DND-41 (cell line): ENCODE measurements around the gene KCNAB1.

ENCODE experiments used
- ATAC-seq: fragments of 200-7000 bp; cut with Tn5 transposase; 3 replicates; pipeline ENCODE4 v1.9.1; 2021; ENCODE audit warnings: low read depth; ENCODE audit not compliant: insufficient read depth
- DNase-seq: peaks from one replicate; pipeline ENCODE4 v3.0.0-alpha.2; 2020
- H2AFZ ChIP-seq: 2 replicates; pipeline ENCODE4 v1.6.0; 2012; ENCODE audit warnings: low read depth, low read length
- H3K27ac ChIP-seq: 2 replicates; pipeline ENCODE4 v1.5.1; 2012; ENCODE audit warnings: low read length, inconsistent platforms
- H3K27me3 ChIP-seq: fragments of 200-600 bp; sonication (generic); 2 replicates; pipeline ENCODE4 v1.6.0; 2012; ENCODE audit warnings: low read length, mild to moderate bottlenecking, inconsistent platforms; ENCODE audit not compliant: insufficient read depth, poor library complexity
- H3K36me3 ChIP-seq: 2 replicates; pipeline ENCODE4 v1.5.1; 2012; ENCODE audit warnings: low read length, inconsistent platforms; ENCODE audit not compliant: insufficient read depth
- H3K4me1 ChIP-seq: 2 replicates; pipeline ENCODE4 v1.5.1; 2012; ENCODE audit warnings: mild to moderate bottlenecking, low read length; ENCODE audit not compliant: insufficient read depth
- H3K4me2 ChIP-seq: 2 replicates; pipeline ENCODE4 v1.6.0; 2012; ENCODE audit warnings: mild to moderate bottlenecking, moderate library complexity, low read length, inconsistent platforms; ENCODE audit not compliant: insufficient read depth
- H3K4me3 ChIP-seq, 2 experiments: fragments of 200-600 bp in 1 of 2; shearing (Covaris generic) in 1 of 2; 2 replicates each; pipeline ENCODE4 v1.5.1; 2012 to 2016; ENCODE audit warnings: inconsistent platforms in 2 of 2, low read length in 2 of 2, mild to moderate bottlenecking in 2 of 2, low read depth in 1 of 2, moderate library complexity in 1 of 2
- H3K79me2 ChIP-seq: 2 replicates; pipeline ENCODE4 v1.6.0; 2012; ENCODE audit warnings: low read length, inconsistent platforms; ENCODE audit not compliant: insufficient read depth
- H3K9ac ChIP-seq: 2 replicates; pipeline ENCODE4 v1.6.0; 2012; ENCODE audit warnings: low read depth, mild to moderate bottlenecking, inconsistent platforms, low read length, moderate library complexity
- H3K9me3 ChIP-seq: 2 replicates; pipeline ENCODE4 v1.5.1; 2012; ENCODE audit warnings: low read length, moderate library complexity, mild to moderate bottlenecking, inconsistent platforms; ENCODE audit not compliant: insufficient read depth, severe bottlenecking
- H4K20me1 ChIP-seq: 2 replicates; pipeline ENCODE4 v1.6.0; 2012; ENCODE audit warnings: low read length; ENCODE audit not compliant: insufficient read depth
- CTCF ChIP-seq: IDR thresholded peaks from 2 replicates; pipeline ENCODE4 v1.5.1; 2012; ENCODE audit warnings: borderline replicate concordance, low read length, moderate library complexity, mild to moderate bottlenecking; ENCODE audit not compliant: poor library complexity, severe bottlenecking; ENCODE audit errors: extremely low read depth
- EZH2 ChIP-seq: IDR thresholded peaks from 3 replicates; pipeline ENCODE4 v1.6.1; 2012; ENCODE audit warnings: borderline replicate concordance, low read depth, mild to moderate bottlenecking, moderate library complexity, low read length, inconsistent platforms; ENCODE audit not compliant: severe bottlenecking

Gene KCNAB1

GRCh38 chr3:156407617-156408225 lies 287.3 kb downstream of the KCNAB1 start:
- no peak overlapping the region for H2AFZ ChIP-seq
- ATAC-seq (no peak), DNase-seq (no peak)
- no peak overlapping the region for H3K9ac ChIP-seq
- TF ChIP-seq EZH2 (no peak), CTCF (no peak)
- no peaks in the 10 kb centered on the region for H3K36me3 ChIP-seq
- no peak overlapping the region for H3K4me2 ChIP-seq
- no peaks in the 10 kb centered on the region for H3K79me2 ChIP-seq
- H3K4me1 ChIP-seq = no peaks in the 10 kb centered on the region
- H3K27me3 ChIP-seq = peaks cover 10% of the 10 kb centered on the region
- no peak overlapping the region for H3K4me3 ChIP-seq
- no peak overlapping the region for H3K27ac ChIP-seq
- H4K20me1 ChIP-seq = no peaks in the 10 kb centered on the region
- H3K9me3 ChIP-seq = no peaks in the 10 kb centered on the region

GRCh38 chr3:156409694-156410093 lies 289.3 kb downstream of the KCNAB1 start:
- TF ChIP-seq EZH2 (no peak), CTCF (no peak)
- no peaks in the 10 kb centered on the region for H3K9me3 ChIP-seq
- no peak overlapping the region for H2AFZ ChIP-seq
- H3K4me2 ChIP-seq = no peak overlapping the region
- ATAC-seq (no peak), DNase-seq (no peak)
- H3K9ac ChIP-seq = no peak overlapping the region
- H4K20me1 ChIP-seq = no peaks in the 10 kb centered on the region
- peaks cover 10% of the 10 kb centered on the region for H3K27me3 ChIP-seq
- H3K27ac ChIP-seq = no peak overlapping the region
- H3K79me2 ChIP-seq = no peaks in the 10 kb centered on the region
- no peaks in the 10 kb centered on the region for H3K36me3 ChIP-seq
- no peaks in the 10 kb centered on the region for H3K4me1 ChIP-seq
- H3K4me3 ChIP-seq = no peak overlapping the region

GRCh38 chr3:156412600-156412999 lies 292.2 kb downstream of the KCNAB1 start:
- Histone ChIP-seq H4K20me1 (no peaks in the 10 kb centered on the region), H3K36me3 (no peaks in the 10 kb centered on the region), H3K27ac (no peak overlapping the region), H3K4me1 (no peaks in the 10 kb centered on the region), H3K27me3 (peaks cover 8% of the 10 kb centered on the region), H2AFZ (no peak overlapping the region), H3K4me3 (no peak overlapping the region), H3K9ac (no peak overlapping the region), H3K79me2 (no peaks in the 10 kb centered on the region), H3K4me2 (no peak overlapping the region), H3K9me3 (no peaks in the 10 kb centered on the region)
- ATAC-seq = no peak
- TF ChIP-seq CTCF = no peak
- TF ChIP-seq EZH2 = no peak
- DNase-seq = no peak
